Colonic mucosa (tissue), 4 donors: ENCODE measurements around the gene CFAP300. TPM values are rescaled to one million over a fixed set of nuclear protein-coding genes. Genes with fewer than 3 reads are reported as not detected.
A peak's percentile ranks its signal among the peaks of the same experiment; 100 is the strongest.

Experiments
- DNase-seq: peaks from one replicate; pipeline ENCODE4 v3.0.0-alpha.2; 2020
- H3K27ac ChIP-seq: fragments of 200-600 bp; one replicate; pipeline ENCODE4 v1.8.0; 2021
- H3K27me3 ChIP-seq: fragments of 200-600 bp; one replicate; pipeline ENCODE4 v1.8.0; 2021
- H3K36me3 ChIP-seq: fragments of 200-600 bp; one replicate; pipeline ENCODE4 v1.8.0; 2021
- H3K4me1 ChIP-seq: fragments of 200-600 bp; one replicate; pipeline ENCODE4 v1.8.0; 2021; ENCODE audit warnings: mild to moderate bottlenecking
- H3K4me3 ChIP-seq: fragments of 200-600 bp; one replicate; pipeline ENCODE4 v1.8.0; 2021
- H3K9ac ChIP-seq, 2 donors: one replicate each; pipeline ENCODE4 v1.7.0; 2013; ENCODE audit warnings: control low read depth in 2 of 2, low read depth in 2 of 2, low read length in 2 of 2
- H3K9me3 ChIP-seq: fragments of 200-600 bp; one replicate; pipeline ENCODE4 v1.8.0; 2021
- CTCF ChIP-seq: fragments of 200-600 bp; IDR thresholded peaks from one replicate; pipeline ENCODE4 v1.8.0; 2022; ENCODE audit warnings: antibody characterized with exemption, mild to moderate bottlenecking
- intact Hi-C: fragments of 100-400 bp; cut with DNase I; formaldehyde crosslinking; loops from one replicate; pipeline ENCODE4 v1.14.1; 2022
- total RNA-seq, 2 donors: library from RNA; stranded (reverse); fragmentation: NEBNext Ultra II Directional in 1 of 2; extraction: Animal tissue kit (Norgen Biotek cat#: 25700) in 1 of 2; gene quantifications; one replicate each; pipeline ENCODE4 v1.2.1, GENCODE V29; 2021
- donor health status: healthy.
- donor health status: DM: no; HTN: no; CAD: no.
- donor health status: DM: no; HTN: no; CAD: no.

CFAP300 gene
- total RNA-seq, 2 donors from 2014 or later: 0.45 TPM; not detected in 1

GRCh38 chr11:102017026-102017425, 30.2 kb upstream of the CFAP300 start:
- Histone ChIP-seq H3K27me3 (no peaks in the 10 kb centered on the region), H3K27ac (no peak overlapping the region), H3K4me1 (no peaks in the 10 kb centered on the region), H3K9me3 (no peaks in the 10 kb centered on the region), H3K36me3 (no peaks in the 10 kb centered on the region), H3K9ac (no peak overlapping the region), H3K4me3 (no peak overlapping the region)
- no peak for TF ChIP-seq CTCF
- DNase-seq: no peak
- intact Hi-C loops: no loop called here

GRCh38 chr11:102026217-102026616, 21.0 kb upstream of the CFAP300 start:
- DNase-seq: no peak
- Histone ChIP-seq H3K4me1 (peaks cover 2% of the 10 kb centered on the region), H3K36me3 (no peaks in the 10 kb centered on the region), H3K9me3 (no peaks in the 10 kb centered on the region), H3K9ac (no peak overlapping the region), H3K4me3 (no peak overlapping the region), H3K27ac (no peak overlapping the region), H3K27me3 (no peaks in the 10 kb centered on the region)
- intact Hi-C loops: no loop called here
- TF ChIP-seq CTCF: no peak

GRCh38 chr11:102026959-102027358, 20.3 kb upstream of the CFAP300 start:
- Histone ChIP-seq H3K4me1 (peaks cover 2% of the 10 kb centered on the region), H3K27me3 (no peaks in the 10 kb centered on the region), H3K4me3 (no peak overlapping the region), H3K9me3 (no peaks in the 10 kb centered on the region), H3K9ac (no peak overlapping the region), H3K36me3 (no peaks in the 10 kb centered on the region), H3K27ac (no peak overlapping the region)
- no peak for TF ChIP-seq CTCF
- intact Hi-C loops: no loop called here
- DNase-seq: no peak

GRCh38 chr11:102036757-102037156, 10.5 kb upstream of the CFAP300 start:
- Histone ChIP-seq H3K4me1 (no peaks in the 10 kb centered on the region), H3K4me3 (no peak overlapping the region), H3K9me3 (no peaks in the 10 kb centered on the region), H3K27me3 (no peaks in the 10 kb centered on the region), H3K36me3 (no peaks in the 10 kb centered on the region), H3K27ac (no peak overlapping the region), H3K9ac (no peak overlapping the region)
- intact Hi-C loops: no loop called here
- TF ChIP-seq CTCF: no peak
- DNase-seq: no peak

- peak overlapping the region in 1 of 2 donors; percentile 24 for H3K9ac ChIP-seq
- peak overlapping the region; percentile 39 for H3K4me3 ChIP-seq
- H3K36me3 ChIP-seq: no peaks in the 10 kb centered on the region
- intact Hi-C loops: no loop called here
- DNase-seq: no peak
- H3K9me3 ChIP-seq: no peaks in the 10 kb centered on the region
- H3K27me3 ChIP-seq: no peaks in the 10 kb centered on the region
- no peaks in the 10 kb centered on the region for H3K4me1 ChIP-seq
- no peak for TF ChIP-seq CTCF
- H3K27ac ChIP-seq: no peak overlapping the region
Observed at GRCh38 chr11:102046841-102047240, 396 bp upstream of the CFAP300 start.
